HepG2 (cell line): ENCODE measurements around the gene EGFR. TPM values are rescaled to one million over a fixed set of nuclear protein-coding genes. Genes with fewer than 3 reads are reported as not detected.

Experiments used
- ASH2L ChIP-seq: fragments of 300-600, 200-600 bp; sonication (generic); IDR thresholded peaks from 2 replicates; pipeline ENCODE4 v1.7.0; 2017; ENCODE audit warnings: low read depth, mild to moderate bottlenecking, moderate library complexity, mixed read lengths, low read length; ENCODE audit not compliant: insufficient read length
- FOXA3 ChIP-seq: IDR thresholded peaks from 2 replicates; pipeline ENCODE4 v1.6.1; 2016; ENCODE audit warnings: missing genetic modification reagents, missing compliant biosample characterization
- MAF1 ChIP-seq: sonication (generic); formaldehyde crosslinking; IDR thresholded peaks from 2 replicates; pipeline ENCODE4 v1.5.0; 2020; ENCODE audit warnings: missing genetic modification reagents, borderline replicate concordance
- NCOA5 ChIP-seq: sonication (generic); formaldehyde crosslinking; IDR thresholded peaks from 2 replicates; pipeline ENCODE4 v1.4.0; 2020; ENCODE audit warnings: missing genetic modification reagents
- POLR2A ChIP-seq, 2 experiments: IDR thresholded peaks; 2 replicates each; pipeline ENCODE4 v1.6.1; 2011; ENCODE audit warnings: low read depth in 2 of 2, low read length in 2 of 2, mild to moderate bottlenecking in 1 of 2, moderate library complexity in 1 of 2; ENCODE audit not compliant: insufficient read depth in 1 of 2
- TBL1XR1 ChIP-seq: fragments of 150-350 bp; IDR thresholded peaks from 2 replicates; pipeline ENCODE4 v1.6.1; 2014; ENCODE audit warnings: borderline replicate concordance, low read length; ENCODE audit not compliant: partially characterized antibody
- U2AF1 ChIP-seq: fragments of 200-400 bp; formaldehyde crosslinking; optimal IDR thresholded peaks from 2 replicates; pipeline ENCODE3; 2017; ENCODE audit warnings: mild to moderate bottlenecking, low read depth, low read length
- ZFP36L2 ChIP-seq: sonication (generic); formaldehyde crosslinking; IDR thresholded peaks from 2 replicates; pipeline ENCODE4 v1.4.0; 2020; ENCODE audit warnings: missing genetic modification reagents
- ZNF326 ChIP-seq: sonication (generic); formaldehyde crosslinking; IDR thresholded peaks from 2 replicates; pipeline ENCODE4 v1.4.0; 2020; ENCODE audit warnings: missing genetic modification reagents, borderline replicate concordance
- ZNF333 ChIP-seq: sonication (generic); formaldehyde crosslinking; IDR thresholded peaks from 2 replicates; pipeline ENCODE4 v1.4.0; 2020; ENCODE audit warnings: mild to moderate bottlenecking, missing genetic modification reagents, borderline replicate concordance
- ZNF724P ChIP-seq: sonication (generic); formaldehyde crosslinking; IDR thresholded peaks from 2 replicates; pipeline ENCODE4 v1.8.0; 2022; ENCODE audit warnings: missing genetic modification reagents, borderline replicate concordance
- ZNF775 ChIP-seq: sonication (generic); formaldehyde crosslinking; IDR thresholded peaks from 2 replicates; pipeline ENCODE4 v1.4.0; 2020; ENCODE audit warnings: missing genetic modification reagents, mild to moderate bottlenecking, moderate library complexity, borderline replicate concordance
- polyA plus RNA-seq, 8 experiments: library from polyadenylated mRNA; depleted of rRNA in 3 of 8; stranded (reverse) in 7 of 8; unstranded in 1 of 8; fragments of >200 nt; fragmentation: Illumina TruSeq in 4 of 8; extraction: Trizol in 4 of 8; gene quantifications; 2 replicates each; pipeline versions ENCODE4 v1.2.1 to v1.2.3, GENCODE V29; 2011 to 2016; ENCODE audit warnings: low read depth in 4 of 8, missing spikeins in 1 of 8, mixed read lengths in 1 of 8; ENCODE audit not compliant: insufficient read depth in 1 of 8
- total RNA-seq, 5 experiments: library from RNA; depleted of rRNA; stranded (reverse); fragments of >200 nt; fragmentation: Illumina TruSeq; extraction: Trizol; gene quantifications; 2 replicates each; pipeline ENCODE4 v1.2.3, GENCODE V29; 2016; ENCODE audit warnings: low read depth in 1 of 5
- TF ChIP-seq, protein P1 (sequence below): sonication (generic); formaldehyde crosslinking; IDR thresholded peaks from 2 replicates; pipeline ENCODE4 v1.4.0; 2020; ENCODE audit warnings: missing genetic modification reagents, borderline replicate concordance
- TF ChIP-seq, protein P2 (sequence below): sonication (generic); formaldehyde crosslinking; IDR thresholded peaks from 2 replicates; pipeline ENCODE4 v1.9.0; 2021; ENCODE audit warnings: mild to moderate bottlenecking, missing genetic modification reagents
- TF ChIP-seq, protein P3 (sequence below): sonication (generic); formaldehyde crosslinking; IDR thresholded peaks from 2 replicates; pipeline ENCODE4 v1.5.0; 2020; ENCODE audit warnings: mild to moderate bottlenecking, missing genetic modification reagents, borderline replicate concordance

EGFR gene
- total and polyA plus RNA-seq, 2 of the 13 experiments (the other 11 are each of a cell fraction or from before 2014, with no cell fraction given), result 7.0 to 10.0 TPM

DNA sequence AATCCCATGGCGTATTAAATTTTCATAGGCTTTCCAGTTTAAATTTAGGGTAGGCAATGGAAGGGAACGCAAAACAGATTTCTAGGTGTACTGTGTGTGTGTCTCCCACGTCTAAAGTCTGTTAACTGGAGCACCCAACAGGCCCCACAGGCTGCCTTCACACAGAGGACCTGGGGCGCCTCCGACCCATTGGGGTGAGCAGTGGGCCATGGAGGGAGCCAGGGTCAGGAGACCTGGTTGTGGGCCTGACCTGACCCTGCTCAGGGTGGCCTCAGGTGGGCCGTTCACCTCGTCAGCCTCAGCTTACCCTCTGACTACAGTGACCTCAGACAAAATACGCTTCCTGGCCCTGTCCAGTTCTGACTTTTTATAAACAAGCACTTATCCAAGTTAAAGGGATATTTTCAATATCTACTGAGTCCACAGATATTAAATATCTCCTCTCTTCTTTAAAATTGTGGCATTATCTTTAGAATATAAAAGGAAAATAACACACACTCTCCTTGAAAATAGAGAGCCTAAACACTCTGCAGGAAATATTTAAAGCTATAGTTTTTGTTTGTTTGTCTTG lies 159.6 kb downstream of the EGFR start (continued):
- TF ChIP-seq NCOA5 (CRISPR knock-in tag) (no peak), ASH2L (peak; percentile 84), ZNF724P (CRISPR knock-in tag) (no peak; the same call in 1 of the 2 replicates), ZFP36L2 (CRISPR knock-in tag) (no peak), MAF1 (CRISPR knock-in tag) (no peak), POLR2A (IDR thresholded peaks at IDR 0.05; ENCODE audit: insufficient read depth in 1 of 2, low read depth in 2 of 2, low read length in 2 of 2) (no peak), U2AF1 (peak; percentile 3), ZNF333 (no peak), ZNF775 (CRISPR knock-in tag) (no peak), ZNF326 (CRISPR knock-in tag) (no peak), FOXA3 (CRISPR knock-in tag) (no peak), TBL1XR1 (no peak)
- TF ChIP-seq, protein P1, sequence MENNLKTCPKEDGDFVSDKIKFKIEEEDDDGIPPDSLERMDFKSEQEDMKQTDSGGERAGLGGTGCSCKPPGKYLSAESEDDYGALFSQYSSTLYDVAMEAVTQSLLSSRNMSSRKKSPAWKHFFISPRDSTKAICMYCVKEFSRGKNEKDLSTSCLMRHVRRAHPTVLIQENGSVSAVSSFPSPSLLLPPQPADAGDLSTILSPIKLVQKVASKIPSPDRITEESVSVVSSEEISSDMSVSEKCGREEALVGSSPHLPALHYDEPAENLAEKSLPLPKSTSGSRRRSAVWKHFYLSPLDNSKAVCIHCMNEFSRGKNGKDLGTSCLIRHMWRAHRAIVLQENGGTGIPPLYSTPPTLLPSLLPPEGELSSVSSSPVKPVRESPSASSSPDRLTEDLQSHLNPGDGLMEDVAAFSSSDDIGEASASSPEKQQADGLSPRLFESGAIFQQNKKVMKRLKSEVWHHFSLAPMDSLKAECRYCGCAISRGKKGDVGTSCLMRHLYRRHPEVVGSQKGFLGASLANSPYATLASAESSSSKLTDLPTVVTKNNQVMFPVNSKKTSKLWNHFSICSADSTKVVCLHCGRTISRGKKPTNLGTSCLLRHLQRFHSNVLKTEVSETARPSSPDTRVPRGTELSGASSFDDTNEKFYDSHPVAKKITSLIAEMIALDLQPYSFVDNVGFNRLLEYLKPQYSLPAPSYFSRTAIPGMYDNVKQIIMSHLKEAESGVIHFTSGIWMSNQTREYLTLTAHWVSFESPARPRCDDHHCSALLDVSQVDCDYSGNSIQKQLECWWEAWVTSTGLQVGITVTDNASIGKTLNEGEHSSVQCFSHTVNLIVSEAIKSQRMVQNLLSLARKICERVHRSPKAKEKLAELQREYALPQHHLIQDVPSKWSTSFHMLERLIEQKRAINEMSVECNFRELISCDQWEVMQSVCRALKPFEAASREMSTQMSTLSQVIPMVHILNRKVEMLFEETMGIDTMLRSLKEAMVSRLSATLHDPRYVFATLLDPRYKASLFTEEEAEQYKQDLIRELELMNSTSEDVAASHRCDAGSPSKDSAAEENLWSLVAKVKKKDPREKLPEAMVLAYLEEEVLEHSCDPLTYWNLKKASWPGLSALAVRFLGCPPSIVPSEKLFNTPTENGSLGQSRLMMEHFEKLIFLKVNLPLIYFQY (CRISPR knock-in tag), result no peak
- TF ChIP-seq, protein P2, sequence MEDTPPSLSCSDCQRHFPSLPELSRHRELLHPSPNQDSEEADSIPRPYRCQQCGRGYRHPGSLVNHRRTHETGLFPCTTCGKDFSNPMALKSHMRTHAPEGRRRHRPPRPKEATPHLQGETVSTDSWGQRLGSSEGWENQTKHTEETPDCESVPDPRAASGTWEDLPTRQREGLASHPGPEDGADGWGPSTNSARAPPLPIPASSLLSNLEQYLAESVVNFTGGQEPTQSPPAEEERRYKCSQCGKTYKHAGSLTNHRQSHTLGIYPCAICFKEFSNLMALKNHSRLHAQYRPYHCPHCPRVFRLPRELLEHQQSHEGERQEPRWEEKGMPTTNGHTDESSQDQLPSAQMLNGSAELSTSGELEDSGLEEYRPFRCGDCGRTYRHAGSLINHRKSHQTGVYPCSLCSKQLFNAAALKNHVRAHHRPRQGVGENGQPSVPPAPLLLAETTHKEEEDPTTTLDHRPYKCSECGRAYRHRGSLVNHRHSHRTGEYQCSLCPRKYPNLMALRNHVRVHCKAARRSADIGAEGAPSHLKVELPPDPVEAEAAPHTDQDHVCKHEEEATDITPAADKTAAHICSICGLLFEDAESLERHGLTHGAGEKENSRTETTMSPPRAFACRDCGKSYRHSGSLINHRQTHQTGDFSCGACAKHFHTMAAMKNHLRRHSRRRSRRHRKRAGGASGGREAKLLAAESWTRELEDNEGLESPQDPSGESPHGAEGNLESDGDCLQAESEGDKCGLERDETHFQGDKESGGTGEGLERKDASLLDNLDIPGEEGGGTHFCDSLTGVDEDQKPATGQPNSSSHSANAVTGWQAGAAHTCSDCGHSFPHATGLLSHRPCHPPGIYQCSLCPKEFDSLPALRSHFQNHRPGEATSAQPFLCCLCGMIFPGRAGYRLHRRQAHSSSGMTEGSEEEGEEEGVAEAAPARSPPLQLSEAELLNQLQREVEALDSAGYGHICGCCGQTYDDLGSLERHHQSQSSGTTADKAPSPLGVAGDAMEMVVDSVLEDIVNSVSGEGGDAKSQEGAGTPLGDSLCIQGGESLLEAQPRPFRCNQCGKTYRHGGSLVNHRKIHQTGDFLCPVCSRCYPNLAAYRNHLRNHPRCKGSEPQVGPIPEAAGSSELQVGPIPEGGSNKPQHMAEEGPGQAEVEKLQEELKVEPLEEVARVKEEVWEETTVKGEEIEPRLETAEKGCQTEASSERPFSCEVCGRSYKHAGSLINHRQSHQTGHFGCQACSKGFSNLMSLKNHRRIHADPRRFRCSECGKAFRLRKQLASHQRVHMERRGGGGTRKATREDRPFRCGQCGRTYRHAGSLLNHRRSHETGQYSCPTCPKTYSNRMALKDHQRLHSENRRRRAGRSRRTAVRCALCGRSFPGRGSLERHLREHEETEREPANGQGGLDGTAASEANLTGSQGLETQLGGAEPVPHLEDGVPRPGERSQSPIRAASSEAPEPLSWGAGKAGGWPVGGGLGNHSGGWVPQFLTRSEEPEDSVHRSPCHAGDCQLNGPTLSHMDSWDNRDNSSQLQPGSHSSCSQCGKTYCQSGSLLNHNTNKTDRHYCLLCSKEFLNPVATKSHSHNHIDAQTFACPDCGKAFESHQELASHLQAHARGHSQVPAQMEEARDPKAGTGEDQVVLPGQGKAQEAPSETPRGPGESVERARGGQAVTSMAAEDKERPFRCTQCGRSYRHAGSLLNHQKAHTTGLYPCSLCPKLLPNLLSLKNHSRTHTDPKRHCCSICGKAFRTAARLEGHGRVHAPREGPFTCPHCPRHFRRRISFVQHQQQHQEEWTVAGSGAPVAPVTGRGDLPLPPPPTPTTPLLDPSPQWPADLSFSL (CRISPR knock-in tag), result peak; percentile 22; the same call in 1 of the 2 replicates
- TF ChIP-seq, protein P3, sequence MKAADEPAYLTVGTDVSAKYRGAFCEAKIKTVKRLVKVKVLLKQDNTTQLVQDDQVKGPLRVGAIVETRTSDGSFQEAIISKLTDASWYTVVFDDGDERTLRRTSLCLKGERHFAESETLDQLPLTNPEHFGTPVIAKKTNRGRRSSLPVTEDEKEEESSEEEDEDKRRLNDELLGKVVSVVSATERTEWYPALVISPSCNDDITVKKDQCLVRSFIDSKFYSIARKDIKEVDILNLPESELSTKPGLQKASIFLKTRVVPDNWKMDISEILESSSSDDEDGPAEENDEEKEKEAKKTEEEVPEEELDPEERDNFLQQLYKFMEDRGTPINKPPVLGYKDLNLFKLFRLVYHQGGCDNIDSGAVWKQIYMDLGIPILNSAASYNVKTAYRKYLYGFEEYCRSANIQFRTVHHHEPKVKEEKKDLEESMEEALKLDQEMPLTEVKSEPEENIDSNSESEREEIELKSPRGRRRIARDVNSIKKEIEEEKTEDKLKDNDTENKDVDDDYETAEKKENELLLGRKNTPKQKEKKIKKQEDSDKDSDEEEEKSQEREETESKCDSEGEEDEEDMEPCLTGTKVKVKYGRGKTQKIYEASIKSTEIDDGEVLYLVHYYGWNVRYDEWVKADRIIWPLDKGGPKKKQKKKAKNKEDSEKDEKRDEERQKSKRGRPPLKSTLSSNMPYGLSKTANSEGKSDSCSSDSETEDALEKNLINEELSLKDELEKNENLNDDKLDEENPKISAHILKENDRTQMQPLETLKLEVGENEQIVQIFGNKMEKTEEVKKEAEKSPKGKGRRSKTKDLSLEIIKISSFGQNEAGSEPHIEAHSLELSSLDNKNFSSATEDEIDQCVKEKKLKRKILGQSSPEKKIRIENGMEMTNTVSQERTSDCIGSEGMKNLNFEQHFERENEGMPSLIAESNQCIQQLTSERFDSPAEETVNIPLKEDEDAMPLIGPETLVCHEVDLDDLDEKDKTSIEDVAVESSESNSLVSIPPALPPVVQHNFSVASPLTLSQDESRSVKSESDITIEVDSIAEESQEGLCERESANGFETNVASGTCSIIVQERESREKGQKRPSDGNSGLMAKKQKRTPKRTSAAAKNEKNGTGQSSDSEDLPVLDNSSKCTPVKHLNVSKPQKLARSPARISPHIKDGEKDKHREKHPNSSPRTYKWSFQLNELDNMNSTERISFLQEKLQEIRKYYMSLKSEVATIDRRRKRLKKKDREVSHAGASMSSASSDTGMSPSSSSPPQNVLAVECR (CRISPR knock-in tag), result no peak
